Measurements from ENCODE around the gene RAPGEF4.

The RAPGEF4 gene

DNA sequence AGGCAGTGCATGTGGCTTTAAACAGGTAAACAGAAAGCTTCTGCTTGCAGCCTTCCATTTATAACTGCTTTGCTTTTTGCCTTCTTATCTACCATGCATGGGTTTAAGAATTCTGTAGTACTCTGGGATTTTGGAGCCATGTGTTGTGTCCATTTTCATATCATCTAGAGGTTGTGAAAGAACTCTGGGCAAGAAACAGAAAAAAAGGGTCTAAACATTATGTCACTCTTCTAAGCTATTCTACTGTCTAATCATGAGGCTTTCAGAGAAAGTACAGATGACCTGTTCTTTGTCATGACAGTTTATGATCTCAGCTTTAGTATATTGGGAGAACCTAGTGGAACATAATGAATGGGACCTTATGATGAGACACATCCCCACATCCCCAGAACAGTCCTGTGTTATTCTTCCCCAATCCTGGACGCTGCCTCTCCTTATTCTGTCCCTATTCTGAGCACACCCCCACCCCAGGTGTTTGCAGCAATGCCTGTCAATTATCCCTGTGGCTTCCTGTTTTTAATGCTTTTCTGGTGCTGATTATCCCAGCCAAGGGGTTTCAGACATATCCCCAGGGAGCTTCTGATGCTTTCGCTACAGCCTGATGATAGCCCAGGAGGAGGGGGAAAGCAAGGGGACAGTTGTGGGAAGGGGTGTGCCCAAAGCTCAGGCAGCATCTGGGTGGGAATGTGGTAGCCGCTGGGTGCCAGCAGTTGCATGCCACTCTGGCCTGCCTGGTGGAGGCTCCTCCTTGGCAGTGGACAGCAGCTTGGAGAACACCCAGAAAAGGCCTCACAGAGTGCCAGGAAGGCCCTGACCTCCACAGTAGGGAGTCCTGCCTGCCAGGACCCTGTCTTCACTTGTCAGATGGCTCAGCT, 170.5 kb downstream of the RAPGEF4 start:
- DNase-seq (ENCODE audit: low read depth, low spot score): no peak

DNA sequence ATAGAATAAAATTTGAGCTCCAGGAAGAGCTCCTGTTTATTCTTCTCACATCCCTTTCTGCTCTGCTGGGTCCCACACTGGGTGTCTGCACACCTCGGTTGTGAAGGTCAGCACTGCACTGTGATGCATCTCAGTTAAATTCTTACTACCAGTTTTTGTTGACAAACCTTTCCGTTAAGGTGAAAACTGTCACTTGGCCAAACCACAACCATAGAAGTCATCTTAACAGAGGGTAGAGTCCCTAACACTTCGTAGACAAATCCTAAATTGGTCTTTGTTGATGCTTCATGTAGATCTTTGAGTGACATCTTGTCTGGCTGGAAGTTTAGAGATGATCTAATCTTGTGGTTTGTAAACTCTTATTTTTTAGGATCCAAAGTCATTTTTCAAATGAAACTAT, 172.6 kb downstream of the RAPGEF4 start:
- no peak for DNase-seq (ENCODE audit: low read depth, low spot score)

DNA sequence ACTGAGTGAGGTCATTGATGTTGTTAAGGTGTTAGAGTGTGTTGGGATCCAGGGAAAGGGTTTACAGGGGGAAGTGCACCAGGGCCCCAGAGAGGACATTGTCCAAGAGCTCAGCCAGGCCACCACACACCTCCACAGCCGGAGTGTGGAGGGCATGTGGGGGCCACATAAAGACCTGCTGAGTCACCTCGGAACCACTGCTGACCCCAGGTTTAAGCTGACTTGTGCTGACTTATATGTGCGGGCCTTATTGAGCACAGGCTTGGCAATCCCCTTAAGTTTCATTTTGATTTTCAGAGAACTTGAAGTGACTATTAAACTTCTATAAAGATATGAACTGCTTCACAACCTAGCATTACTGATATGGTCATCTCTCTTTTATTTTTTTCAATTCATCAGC, 173.8 kb downstream of the RAPGEF4 start:
- DNase-seq (ENCODE audit: low read depth, low spot score): no peak

DNA sequence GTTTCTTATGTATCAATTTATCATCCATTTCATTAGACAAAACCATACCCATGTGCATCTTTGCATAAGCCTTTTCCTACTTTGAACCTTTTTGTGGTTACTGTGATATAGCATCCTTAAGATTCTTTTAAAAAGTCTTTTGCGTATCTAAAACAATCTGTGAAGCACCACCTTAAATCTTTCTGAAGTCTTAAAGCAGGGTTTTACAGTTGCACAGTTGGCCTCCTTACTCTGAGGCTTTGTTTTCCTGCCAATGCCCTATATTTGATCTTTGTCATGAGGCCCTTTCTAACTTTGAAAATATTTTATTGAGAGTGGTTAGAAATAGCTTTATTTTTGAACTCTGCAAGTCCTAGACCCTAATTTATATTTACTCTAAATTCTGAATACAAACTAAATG, 176.6 kb downstream of the RAPGEF4 start:
- no peak for DNase-seq (ENCODE audit: low read depth, low spot score)

DNA sequence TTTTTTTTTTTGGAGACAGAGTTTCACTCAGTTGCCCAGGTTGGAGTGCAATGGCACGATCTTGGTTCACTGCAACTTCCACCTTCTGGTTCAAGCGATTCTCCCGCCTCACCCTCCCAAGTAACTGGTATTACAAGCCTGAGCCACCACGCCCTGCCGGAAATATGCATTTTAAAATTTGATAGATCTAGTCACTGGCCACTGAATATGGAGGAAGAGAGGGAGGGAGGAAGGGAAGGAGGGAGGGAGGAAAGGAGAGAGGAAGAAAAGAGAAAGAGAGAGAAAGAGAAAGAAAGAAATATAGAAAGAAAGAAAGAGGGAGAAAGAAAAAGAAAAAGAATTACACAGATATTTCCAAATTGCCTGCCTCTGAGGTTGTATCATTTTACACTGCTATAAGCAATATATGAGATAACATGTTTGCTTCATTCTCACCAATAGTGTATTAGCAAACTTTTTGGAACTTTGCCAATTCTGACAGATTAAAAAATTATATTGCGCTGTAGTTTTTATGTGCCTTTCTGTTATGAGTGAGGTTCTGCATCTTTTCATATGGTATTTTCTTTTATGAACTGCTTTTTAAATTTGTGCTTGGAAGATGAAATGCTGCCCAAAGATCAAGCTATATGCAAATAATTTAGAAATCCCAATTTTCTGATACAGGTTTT, 178.8 kb downstream of the RAPGEF4 start:
- DNase-seq (ENCODE audit: low read depth, low spot score): no peak

DNA sequence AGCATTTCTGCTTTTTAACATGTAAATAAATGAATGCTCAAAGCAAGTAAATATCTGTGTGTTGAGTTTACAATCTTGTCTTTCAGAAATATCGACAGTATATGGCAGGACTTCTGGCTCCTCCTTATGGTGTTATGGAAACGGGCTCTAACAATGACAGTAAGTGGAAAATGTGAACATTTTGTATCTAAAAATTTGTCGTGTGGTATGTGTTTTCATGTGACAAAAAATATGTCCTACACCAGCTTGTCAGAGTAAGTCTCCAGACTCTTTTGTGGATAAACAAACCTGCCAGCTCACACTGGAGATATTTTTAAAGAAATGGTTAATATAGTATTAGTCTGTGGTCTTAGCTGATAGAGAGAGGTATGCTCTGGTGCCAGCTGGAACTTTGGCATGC, 182.1 kb downstream of the RAPGEF4 start:
- no peak for DNase-seq (ENCODE audit: low read depth, low spot score)

DNA sequence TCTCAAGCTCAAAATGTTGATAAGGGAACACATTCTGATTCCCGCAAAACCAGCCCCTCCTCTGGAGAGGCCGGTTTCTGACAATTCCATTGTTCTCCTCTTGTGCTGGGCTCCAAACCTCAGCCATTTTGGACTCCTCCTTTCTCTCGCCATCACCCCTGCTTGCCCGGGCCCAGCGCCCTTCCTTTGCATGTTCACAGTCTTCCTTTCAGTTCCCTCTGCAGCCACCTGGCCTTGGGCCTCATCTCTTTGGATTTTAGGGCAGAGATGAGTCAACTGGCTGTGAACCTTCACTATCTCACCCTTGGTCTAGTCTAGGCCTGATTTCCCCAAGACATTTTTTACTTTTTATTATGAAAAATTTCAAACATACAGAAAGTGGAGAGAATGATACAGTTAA, 184.1 kb downstream of the RAPGEF4 start:
- no peak for DNase-seq (ENCODE audit: low read depth, low spot score)

DNA sequence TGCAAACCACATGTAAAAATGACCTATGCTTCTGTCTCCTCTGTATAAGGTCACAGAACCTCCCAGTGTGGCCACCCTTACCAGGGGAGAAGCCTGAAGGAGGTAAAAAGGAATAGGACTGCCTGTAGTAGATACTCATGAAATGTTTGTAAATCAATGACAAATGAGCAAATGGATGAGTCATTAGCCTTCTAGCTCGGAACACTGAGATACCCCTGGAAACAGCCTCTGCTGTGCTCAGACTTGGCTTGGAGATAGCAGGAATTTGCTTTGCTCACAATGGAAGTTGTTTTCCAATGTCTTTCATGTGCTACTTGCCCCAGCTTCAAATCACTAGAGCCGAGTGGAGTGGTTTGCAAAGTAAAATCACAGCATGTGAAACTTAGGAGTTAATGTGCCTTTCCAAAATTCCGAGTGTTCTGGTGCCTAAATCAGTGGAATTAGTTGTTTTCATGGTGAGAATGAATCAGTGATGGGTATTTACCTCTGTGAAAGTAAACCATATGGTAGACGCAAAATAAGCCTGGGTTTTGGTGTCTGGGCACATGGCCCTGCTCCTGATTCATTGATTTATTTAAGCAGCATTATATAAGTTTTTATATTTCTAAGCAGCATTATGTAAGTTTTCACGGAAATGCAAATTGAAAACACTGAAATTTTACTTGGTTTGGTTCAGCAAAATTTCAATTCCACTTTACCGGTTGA, 186.0 kb downstream of the RAPGEF4 start:
- no peak for DNase-seq (ENCODE audit: low read depth, low spot score)

DNA sequence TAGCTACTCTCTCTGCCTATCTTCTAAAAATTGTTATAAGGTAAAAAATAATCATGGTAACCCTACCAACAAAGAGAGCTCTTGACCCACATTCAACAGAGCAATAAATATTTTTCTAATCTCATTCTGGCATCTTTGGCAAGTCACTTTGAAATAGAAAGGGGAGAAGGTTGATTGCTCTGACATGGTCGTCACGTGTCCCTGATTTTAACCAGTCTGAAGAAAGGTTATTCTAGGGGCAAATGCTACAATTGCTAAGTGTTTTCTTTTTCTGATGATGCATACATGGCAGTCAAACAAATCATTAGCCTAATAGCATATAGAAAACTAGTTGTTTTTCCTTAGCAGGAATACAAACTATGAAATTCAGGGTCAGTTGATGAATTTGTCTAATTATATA, 186.7 kb downstream of the RAPGEF4 start:
- no peak for DNase-seq (ENCODE audit: low read depth, low spot score)

DNA sequence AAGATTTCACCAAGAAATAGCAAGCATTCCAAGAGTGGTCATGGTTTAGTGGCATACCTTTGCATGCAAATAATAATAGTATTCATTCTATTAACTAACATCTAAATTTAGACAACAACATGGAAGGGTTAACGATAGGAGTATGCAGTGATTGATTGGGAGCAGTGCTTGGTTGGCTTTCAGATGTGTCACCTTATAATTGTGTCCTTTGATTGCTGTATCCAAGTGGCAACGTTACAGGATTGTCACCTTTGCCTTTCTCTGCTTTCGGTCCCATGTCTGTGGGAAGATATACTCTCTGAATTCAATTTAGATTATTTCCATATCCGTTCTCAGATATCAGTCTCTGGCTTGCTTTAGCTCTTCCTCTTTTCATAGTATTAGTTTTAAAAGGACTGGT, 187.2 kb downstream of the RAPGEF4 start:
- no peak for DNase-seq (ENCODE audit: low read depth, low spot score)

DNA sequence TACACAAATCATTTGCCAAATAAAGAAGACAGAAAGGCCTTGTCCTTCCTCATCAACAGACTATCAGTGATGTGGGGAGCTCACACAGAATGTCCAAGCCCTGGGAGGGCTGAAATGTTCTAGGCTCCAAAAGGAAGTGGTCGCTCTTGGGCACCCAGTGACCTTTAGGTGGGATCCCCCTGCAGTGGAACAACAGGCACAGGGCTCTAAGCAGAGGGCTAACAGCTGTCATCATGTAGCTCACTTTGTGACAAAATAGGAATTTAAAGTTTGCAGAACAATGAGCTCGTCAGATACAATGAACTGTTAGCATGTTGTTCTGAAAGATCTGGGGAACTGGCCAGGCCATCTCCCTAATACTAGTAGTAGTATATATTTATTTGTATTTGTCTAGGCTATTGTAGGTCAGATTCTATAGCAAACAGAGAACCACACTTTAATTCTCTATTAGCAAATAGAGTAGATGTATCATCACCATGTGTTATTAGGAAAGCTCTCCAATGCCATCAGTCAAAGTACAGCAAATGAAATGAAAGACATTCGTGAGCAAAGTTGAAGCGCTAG, 188.5 kb downstream of the RAPGEF4 start:
- no peak for DNase-seq (ENCODE audit: low read depth, low spot score)

DNA sequence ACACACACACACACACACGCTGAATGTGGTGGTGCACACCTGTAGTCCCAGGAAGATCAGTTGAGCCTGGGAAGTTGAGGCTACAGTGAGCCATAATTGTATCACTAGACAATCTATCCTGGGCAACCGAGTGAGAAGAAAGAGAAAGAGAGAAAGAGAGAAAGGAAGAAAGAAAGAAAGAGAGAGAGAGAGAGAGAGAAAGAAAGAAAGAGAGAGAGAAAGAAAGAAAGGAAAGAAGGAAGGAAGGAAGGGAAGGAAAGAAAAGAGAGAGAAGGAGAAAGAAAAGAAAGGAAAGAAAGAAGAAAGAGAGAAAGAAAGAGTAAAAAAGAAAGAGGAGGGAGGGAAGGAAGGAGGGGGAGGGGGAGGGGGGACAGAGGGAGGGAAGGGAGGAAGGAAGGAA, 190.0 kb downstream of the RAPGEF4 start:
- DNase-seq (ENCODE audit: low read depth, low spot score): no peak

DNA sequence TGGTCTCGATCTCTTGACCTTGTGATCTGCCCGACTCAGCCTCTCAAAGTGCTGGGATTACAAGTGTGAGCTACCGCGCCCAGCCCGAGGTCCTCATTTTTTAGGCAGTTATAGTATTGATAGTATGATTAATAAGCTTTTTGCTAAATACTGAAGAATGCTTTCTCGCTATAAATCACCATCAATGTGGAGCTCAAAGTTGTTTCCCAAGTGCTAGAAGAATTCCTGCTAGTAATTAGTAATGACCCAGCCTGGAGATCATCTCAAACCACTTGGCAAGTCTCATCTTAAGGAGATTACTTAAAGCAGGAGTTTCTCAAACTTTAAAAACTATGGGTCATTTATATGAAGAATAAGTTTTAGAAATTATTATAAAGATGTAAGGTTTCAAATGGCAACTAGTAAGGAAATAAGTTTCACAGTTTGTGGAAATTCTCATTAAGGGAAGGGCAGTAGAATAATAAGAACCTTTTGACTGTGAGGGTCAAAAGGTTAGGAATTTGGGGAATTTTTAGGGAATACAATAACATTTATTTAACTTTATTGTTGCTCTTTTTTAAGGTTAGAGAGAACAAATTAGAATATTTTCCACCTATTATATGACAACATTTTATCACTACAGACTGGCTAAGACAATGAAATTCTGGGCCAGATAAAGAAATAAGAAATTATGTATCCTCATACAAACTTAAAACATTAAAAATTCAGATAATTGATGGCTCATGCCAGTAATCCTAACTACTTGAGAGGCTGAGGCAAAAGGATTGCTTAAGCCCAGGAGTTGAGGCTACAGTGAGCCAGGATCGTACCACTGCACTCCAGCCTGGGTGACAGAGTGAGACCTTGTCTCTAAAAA, 191.4 kb downstream of the RAPGEF4 start:
- no peak for DNase-seq (ENCODE audit: low read depth, low spot score)

DNA sequence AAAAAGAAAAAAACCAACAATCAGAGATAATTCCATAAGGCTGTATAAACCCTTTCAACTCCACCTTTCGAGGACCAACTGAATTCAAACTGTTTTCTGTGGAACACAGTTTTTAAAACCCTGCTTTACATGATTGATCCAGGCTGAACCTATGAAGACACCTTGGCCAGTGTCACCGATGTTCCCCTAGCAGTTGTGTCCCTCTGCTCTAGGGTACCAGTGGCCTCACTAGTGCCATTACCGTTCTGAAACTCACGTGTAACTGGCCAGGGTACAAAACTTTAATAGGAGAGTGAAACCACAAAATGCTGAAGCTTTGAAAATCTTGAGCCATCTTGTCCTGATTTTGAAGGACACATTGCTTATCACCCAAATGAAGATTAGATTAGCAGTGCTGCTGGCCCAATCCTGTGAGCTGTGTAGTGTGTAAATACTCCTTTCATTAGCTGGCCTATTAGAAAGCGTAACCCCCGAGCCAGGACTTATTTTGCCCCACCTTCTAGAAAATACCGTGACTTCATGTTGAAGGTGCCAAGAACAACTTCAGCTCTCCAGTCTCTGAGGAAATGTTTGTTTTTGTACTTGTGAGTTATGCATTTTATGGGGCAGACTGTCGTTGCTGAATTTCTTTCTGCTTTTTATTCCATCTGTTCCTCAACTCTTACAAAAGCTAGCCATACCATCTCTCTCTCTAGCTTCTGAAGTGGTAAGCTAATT, 192.2 kb downstream of the RAPGEF4 start:
- DNase-seq (ENCODE audit: low read depth, low spot score): no peak

DNA sequence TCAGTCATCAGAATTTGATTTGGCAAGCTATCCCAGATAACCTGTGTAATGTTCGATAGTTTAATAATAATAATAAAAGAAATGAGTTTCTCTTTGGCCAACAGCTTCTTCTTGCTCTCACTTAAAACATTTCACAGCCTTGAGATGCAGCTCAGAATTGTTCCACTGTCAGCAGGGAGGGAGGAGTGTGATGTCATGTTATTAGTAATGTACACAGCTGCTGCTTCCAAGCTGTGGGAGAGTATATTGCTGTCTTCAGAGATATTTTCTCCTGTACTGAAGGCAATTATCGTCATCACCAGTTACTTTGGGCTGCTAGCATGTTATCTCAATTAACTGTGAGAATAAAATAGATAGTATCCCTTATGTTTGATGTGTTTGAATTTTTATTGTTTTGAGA, 193.1 kb downstream of the RAPGEF4 start:
- no peak for DNase-seq (ENCODE audit: low read depth, low spot score)

DNA sequence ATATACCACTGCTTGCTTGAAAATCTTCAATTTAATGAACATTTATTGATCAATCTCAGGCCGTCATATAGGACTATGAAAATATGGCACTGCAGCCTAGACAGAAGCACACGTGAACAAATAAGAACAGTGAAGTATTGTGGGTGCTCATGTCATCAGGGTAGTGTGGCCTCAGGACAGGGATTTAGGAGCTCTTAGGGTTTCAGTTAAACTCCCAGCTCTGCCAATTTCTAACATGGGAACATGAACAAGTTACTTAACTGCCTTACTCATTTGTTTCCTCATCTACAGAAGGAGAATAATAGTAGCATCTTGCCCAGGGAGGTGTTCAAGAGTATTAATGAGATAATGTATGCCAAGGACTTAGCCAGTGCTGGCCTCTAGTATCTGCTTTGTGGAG, 194.0 kb downstream of the RAPGEF4 start:
- no peak for DNase-seq (ENCODE audit: low read depth, low spot score)

DNA sequence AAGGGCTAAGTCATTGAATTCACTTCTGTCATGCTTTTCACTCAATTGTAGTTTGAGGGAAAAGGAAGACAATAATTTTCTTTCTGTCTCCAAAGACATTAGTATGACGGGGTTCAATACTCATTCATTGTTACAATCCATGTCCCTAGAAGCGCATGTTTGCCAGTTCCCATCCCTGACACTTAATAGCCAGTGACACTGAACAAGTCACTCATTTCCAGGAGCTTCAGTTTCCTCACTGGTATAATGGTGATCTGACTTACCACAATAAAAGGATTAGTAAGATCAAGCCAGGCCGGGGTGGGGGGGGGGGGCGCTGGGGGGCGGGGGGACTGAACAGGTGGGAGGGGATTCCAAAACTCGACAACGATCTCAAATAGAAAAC, 195.2 kb downstream of the RAPGEF4 start:
- no peak for DNase-seq (ENCODE audit: low read depth, low spot score)

DNA sequence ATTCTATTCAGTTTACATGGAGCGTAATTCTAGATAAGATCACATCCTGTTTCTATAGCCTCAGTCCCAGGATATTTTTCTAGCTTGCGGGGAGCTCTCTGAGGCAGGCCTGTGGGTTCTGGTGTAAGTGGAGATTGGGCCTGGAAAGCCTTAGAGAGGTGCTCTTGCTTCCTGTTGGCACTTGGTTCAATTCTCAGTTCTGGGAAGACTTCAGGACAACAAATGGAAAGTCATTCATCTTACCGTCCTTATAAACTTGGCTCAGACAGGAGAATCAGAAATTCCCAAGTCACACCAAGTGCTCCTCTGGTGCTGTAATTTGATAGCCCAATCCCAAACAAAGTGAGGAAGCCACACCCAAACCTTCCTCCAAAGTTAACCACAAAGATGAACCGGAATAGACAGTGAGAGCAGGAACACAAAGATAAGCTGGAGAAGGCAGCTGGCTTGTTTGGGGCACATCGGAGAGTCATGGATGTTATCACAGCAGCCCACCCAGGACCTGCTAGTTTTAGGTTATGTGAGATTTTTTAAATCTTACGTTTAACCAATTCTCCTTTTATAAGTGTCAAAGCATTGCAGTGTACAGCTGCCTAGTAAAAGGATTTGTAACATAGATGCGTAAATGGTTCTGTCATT, 195.7 kb downstream of the RAPGEF4 start:
- DNase-seq (ENCODE audit: low read depth, low spot score): no peak

DNA sequence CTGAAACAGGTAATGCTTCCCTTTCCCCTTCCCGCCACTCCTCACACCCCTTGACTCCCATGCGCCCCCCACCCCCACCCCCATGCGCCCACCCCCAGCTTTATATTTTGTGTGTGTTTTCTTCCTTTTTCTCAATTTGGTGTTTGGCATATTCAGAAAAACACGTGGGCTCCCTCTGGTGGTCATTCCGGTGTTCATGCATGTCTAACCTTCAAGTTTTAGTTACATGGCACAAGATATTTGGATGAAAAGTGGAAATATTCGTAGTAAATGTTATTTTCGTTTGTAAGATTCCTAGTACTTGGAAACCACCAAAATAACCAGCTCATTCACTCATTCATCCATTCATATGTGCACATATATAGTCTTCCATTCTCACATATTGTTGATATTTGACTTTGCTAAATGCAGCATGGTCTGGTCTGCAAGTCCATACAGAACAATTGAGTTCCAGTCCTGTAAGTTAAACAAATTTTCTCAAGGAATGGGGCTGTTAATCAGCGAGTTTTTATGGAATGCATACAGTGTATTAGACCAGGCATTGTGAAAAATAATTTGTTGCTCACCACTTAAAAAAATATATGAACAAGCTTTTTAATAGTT, 196.4 kb downstream of the RAPGEF4 start:
- peak; percentile 28 for DNase-seq (ENCODE audit: low read depth, low spot score)
